GM18526 (cell line): Measurements from ENCODE around the gene FIGN.

Experiments used
- POLR2A ChIP-seq: IDR thresholded peaks from 3 replicates; pipeline ENCODE4 v1.6.1; 2011; ENCODE audit not compliant: insufficient read length; ENCODE audit errors: extremely low read depth

The FIGN gene

GRCh38 chr2:163667064-163667887 lies 68.5 kb downstream of the FIGN start:
- TF ChIP-seq POLR2A, result no peak

- no peak for TF ChIP-seq POLR2A
These were observed 70.0 kb downstream of the FIGN start for GRCh38 chr2:163665817-163666216.

GRCh38 chr2:163665051-163665450 lies 70.8 kb downstream of the FIGN start:
- TF ChIP-seq POLR2A, result no peak

GRCh38 chr2:163664610-163665009 lies 71.2 kb downstream of the FIGN start:
- TF ChIP-seq POLR2A, result no peak

- TF ChIP-seq POLR2A, result no peak
These were observed 73.5 kb downstream of the FIGN start for GRCh38 chr2:163662141-163662780.

- no peak for TF ChIP-seq POLR2A
These were observed 76.6 kb downstream of the FIGN start for GRCh38 chr2:163659224-163659623.

- no peak for TF ChIP-seq POLR2A
These were observed 77.3 kb downstream of the FIGN start for GRCh38 chr2:163658556-163658955.

- TF ChIP-seq POLR2A, result no peak
These were observed 78.5 kb downstream of the FIGN start for GRCh38 chr2:163657281-163657656.

GRCh38 chr2:163656622-163657280 lies 79.1 kb downstream of the FIGN start:
- no peak for TF ChIP-seq POLR2A

- no peak for TF ChIP-seq POLR2A
These were observed 80.1 kb downstream of the FIGN start for GRCh38 chr2:163655667-163656066.

GRCh38 chr2:163652751-163653150 lies 83.1 kb downstream of the FIGN start:
- no peak for TF ChIP-seq POLR2A

- no peak for TF ChIP-seq POLR2A
These were observed 86.7 kb downstream of the FIGN start for GRCh38 chr2:163649080-163649479.

GRCh38 chr2:163647300-163647699 lies 88.5 kb downstream of the FIGN start:
- no peak for TF ChIP-seq POLR2A

- no peak for TF ChIP-seq POLR2A
These were observed 89.1 kb downstream of the FIGN start for GRCh38 chr2:163646687-163647086.

- TF ChIP-seq POLR2A, result no peak
These were observed 91.6 kb downstream of the FIGN start for GRCh38 chr2:163644238-163644637.

- no peak for TF ChIP-seq POLR2A
These were observed 93.8 kb downstream of the FIGN start for GRCh38 chr2:163641986-163642385.

- TF ChIP-seq POLR2A, result no peak
These were observed 95.1 kb downstream of the FIGN start for GRCh38 chr2:163640542-163641193.
